C4-2B (cell line): ENCODE results near the gene LARP4.

Experiments used
- CTCF ChIP-seq: fragments of 450-650 bp; conservative IDR thresholded peaks from 2 replicates; pipeline ENCODE4 v1.5.1; 2017; ENCODE audit warnings: mild to moderate bottlenecking
- ZFX ChIP-seq: fragments of 450-650 bp; IDR thresholded peaks from 2 replicates; pipeline ENCODE4 v1.6.1; 2017

- TF ChIP-seq CTCF: no peak
- no peak for TF ChIP-seq ZFX
These were observed 1.7 kb downstream of the LARP4 start for GRCh38 chr12:50402264-50403000.
